Placental pericyte (primary cell): ENCODE data around the gene HECW1. TPM values are rescaled to one million over a fixed set of nuclear protein-coding genes. Genes with fewer than 3 reads are reported as not detected.

Experiments used
- small RNA-seq: library from RNA; depleted of rRNA; stranded (forward); fragments of <200 nt; gene quantifications from one replicate; pipeline ENCODE3, GENCODE V24; 2012; ENCODE audit warnings: low replicate concordance
- total RNA-seq: library from RNA; depleted of rRNA; stranded (reverse); fragments of >200 nt; gene quantifications from 2 replicates; pipeline ENCODE4 v1.2.3, GENCODE V29; 2012

Gene HECW1
- total RNA-seq: 3.7 and 5.9 TPM in 2 replicates

GRCh38 chr7:43112459-43112940 is at the start of gene HECW1:
Gene HECW1, plus strand, starts transcription at chr7:43112647. Its CDS starts 131,259 bp downstream, at chr7:43243906.

GRCh38 chr7:43582503-43583423 is 470.3 kb downstream of the HECW1 start, which contains the start of gene STK17A:
Gene STK17A, plus strand, starts transcription at chr7:43583108. Its CDS starts 136 bp downstream, at chr7:43583244.

Small RNA genes within 50 kb of the gene (small RNA-seq; reads per million reads assigned to genes)
- not detected for gene MIR3943
- gene RF00019: not detected
- gene RNU6-575P: not detected
- not detected for gene RNU7-35P

Other genes with a start within 250 kb of the HECW1 start
- gene C7orf25, start 200.6 kb upstream of the HECW1 start, total RNA-seq: 6.1 and 6.9 TPM in 2 replicates
- gene PSMA2, start 180.5 kb upstream of the HECW1 start, total RNA-seq: 56.5 and 82.6 TPM in 2 replicates
- 40.3 and 43.1 TPM in 2 replicates for gene MRPL32, start 180.3 kb upstream of the HECW1 start, total RNA-seq